ENCODE data around the gene PRKN.

DNA sequence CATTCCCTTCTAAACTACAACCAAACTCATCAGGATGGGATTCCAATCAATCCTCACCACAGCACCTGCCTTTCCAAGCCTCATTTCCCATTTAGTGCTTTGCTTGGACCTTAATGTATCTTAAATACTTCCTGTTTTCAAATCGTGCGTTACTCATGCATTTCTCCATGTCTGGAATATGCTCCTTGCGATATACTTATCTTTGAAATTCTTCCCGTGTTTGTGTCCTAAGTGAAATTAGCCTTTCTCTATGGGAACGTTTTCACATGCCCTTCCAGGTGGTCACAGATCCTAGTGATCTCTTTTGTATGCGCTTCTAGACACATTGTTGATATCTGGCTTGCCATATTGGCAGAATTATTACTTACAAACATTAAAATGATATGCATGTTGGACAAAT, 833.1 kb downstream of the PRKN start:
- TF ChIP-seq GATA2 (IDR thresholded peaks at IDR 0.05; ENCODE audit: low read depth, low read length): no peak
- TF ChIP-seq GATA3 (IDR thresholded peaks at IDR 0.05; ENCODE audit: low read depth, low read length): no peak
